GM03348 (cell line): ENCODE results near the gene LAMA2.

ENCODE experiments used
- DNase-seq: peaks from one replicate; pipeline ENCODE4 v3.0.0; 2012; ENCODE audit warnings: low spot score

Gene LAMA2

GRCh38 chr6:129447198-129447565, 564.2 kb downstream of the LAMA2 start:
- DNase-seq = no peak

- DNase-seq = no peak
Measured at GRCh38 chr6:129448965-129449364, 566.0 kb downstream of the LAMA2 start.

- no peak for DNase-seq
Measured at GRCh38 chr6:129451187-129451586, 568.2 kb downstream of the LAMA2 start.

- no peak for DNase-seq
Measured at GRCh38 chr6:129453073-129453472, 570.1 kb downstream of the LAMA2 start.

GRCh38 chr6:129454488-129454887, 571.5 kb downstream of the LAMA2 start:
- DNase-seq = no peak

GRCh38 chr6:129455126-129455769, 572.3 kb downstream of the LAMA2 start:
- DNase-seq = no peak

GRCh38 chr6:129460221-129460620, 577.3 kb downstream of the LAMA2 start:
- no peak for DNase-seq

- DNase-seq = no peak
Measured at GRCh38 chr6:129469070-129469662, 586.2 kb downstream of the LAMA2 start.

GRCh38 chr6:129472239-129472638, 589.3 kb downstream of the LAMA2 start:
- DNase-seq = no peak

GRCh38 chr6:129473546-129473945, 590.6 kb downstream of the LAMA2 start:
- DNase-seq = no peak

- no peak for DNase-seq
Measured at GRCh38 chr6:129475477-129476247, 592.7 kb downstream of the LAMA2 start.

GRCh38 chr6:129476248-129476564, 593.3 kb downstream of the LAMA2 start:
- DNase-seq = no peak

GRCh38 chr6:129476810-129477209, 593.9 kb downstream of the LAMA2 start:
- no peak for DNase-seq

- no peak for DNase-seq
Measured at GRCh38 chr6:129478379-129478778, 595.4 kb downstream of the LAMA2 start.

- no peak for DNase-seq
Measured at GRCh38 chr6:129481706-129482105, 598.8 kb downstream of the LAMA2 start.

GRCh38 chr6:129485746-129486145, 602.8 kb downstream of the LAMA2 start:
- no peak for DNase-seq

- no peak for DNase-seq
Measured at GRCh38 chr6:129486327-129486726, 603.4 kb downstream of the LAMA2 start.

- DNase-seq = no peak
Measured at GRCh38 chr6:129488313-129488712, 605.4 kb downstream of the LAMA2 start.

- DNase-seq = no peak
Measured at GRCh38 chr6:129489215-129489765, 606.4 kb downstream of the LAMA2 start.

GRCh38 chr6:129490521-129491255, 607.8 kb downstream of the LAMA2 start:
- DNase-seq = peak; percentile 83

- no peak for DNase-seq
Measured at GRCh38 chr6:129491436-129491835, 608.5 kb downstream of the LAMA2 start.

GRCh38 chr6:129492260-129492659, 609.3 kb downstream of the LAMA2 start:
- DNase-seq = no peak
